ENCODE data around the gene SMYD3.

SMYD3 gene

DNA sequence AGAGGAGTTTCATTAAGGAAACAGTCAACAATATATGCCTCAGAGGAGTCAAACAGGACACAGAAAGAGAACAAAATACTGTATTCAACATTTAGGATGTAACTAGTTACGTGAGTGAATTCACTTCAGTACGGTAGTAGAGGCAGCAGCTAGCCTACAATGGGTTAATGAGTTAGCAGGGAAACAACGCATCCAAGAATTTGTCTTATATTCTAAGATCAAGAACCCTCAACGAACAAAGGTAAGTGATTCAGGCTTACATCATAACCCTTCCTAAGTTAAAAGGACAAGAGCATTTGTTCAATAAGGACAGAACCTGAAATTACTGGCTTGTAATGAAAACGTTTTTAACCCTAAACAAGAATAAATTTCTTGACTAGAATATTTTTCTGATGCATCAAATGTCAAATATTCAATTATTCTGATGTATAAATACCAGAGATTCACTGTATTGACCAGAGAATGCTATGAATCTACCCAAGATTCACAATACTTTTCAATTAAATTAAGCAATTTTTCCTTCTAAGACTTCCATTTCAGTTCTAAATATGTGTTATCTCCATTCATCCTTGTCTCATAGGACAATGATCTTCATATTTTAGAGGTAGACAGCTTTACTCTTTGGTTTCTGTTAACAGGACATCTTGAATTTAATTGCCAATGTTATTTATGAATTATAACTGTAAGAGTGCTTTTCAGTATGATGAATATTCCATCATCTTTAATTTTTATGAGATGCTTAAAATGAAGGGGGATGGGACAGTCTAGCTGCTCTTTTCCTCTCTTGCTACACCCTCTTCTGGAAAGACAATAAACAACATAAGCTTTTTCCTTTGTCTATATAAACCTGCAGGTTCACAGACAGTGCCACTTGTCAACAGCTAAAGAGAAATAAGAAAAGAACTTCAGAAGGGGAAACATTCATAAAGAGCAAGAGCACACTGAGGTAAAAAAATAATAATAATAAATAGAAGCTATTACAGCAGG, 209.5 kb downstream of the SMYD3 start:
- POLR2A ChIA-PET: no interaction called here
- 100% methylated on average over 2 of the region's 5 CpGs for WGBS (ENCODE audit: insufficient coverage)

DNA sequence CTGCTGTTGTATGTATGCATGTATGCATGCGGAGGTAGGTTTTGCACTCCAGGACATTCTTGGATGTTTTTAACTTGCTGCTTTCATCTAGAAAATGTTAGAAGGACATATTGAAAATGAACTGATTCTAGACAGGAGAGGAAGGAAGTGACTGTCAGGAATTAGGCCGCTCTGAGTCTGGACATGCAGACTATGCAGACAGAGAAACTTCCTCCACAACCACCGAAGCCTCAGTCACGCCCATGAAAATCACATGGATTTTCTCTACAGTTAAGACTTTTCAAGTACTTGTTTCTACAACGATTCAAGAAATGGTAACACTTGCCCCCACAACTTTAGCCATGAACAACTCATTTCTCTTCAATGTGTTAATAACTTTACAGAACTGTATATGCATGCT, 211.1 kb downstream of the SMYD3 start:
- no CpG with 5 or more reads among the region's 5 CpGs for WGBS (ENCODE audit: insufficient coverage)
- no peaks in the 10 kb centered on the region for H3K36me3 ChIP-seq (ENCODE audit: control insufficient read depth in 4 of 4, insufficient read depth in 4 of 4, low read length in 3 of 4)
- peak overlapping the region in 1 of 7 experiments; percentile 2 for H3K4me3 ChIP-seq (ENCODE audit: control insufficient read depth in 1 of 7, extremely low read depth in 1 of 7, insufficient read depth in 4 of 7, low read depth in 2 of 7, low read length in 6 of 7)
- CTCF ChIA-PET: no interaction called here
- H3K9me3 ChIP-seq (ENCODE audit: control extremely low read depth in 1 of 5, control insufficient read depth in 4 of 5, insufficient read depth in 2 of 5, low read depth in 1 of 5, low read length in 4 of 5): no peaks in the 10 kb centered on the region
- no peak overlapping the region for H3K27ac ChIP-seq (ENCODE audit: insufficient read depth in 1 of 2, low read depth in 1 of 2, low read length in 2 of 2, poor library complexity in 1 of 2, severe bottlenecking in 2 of 2)
- H3K27me3 ChIP-seq (replicated peaks in 2 of 5; ENCODE audit: control insufficient read depth in 4 of 5, insufficient read depth in 5 of 5, low read length in 4 of 5): no peaks in the 10 kb centered on the region
- POLR2A ChIA-PET: no interaction called here
- peaks cover 0 to 18% (median 3%) of the 10 kb centered on the region in 4 experiments for H3K4me1 ChIP-seq (ENCODE audit: control extremely low read depth in 1 of 4, control insufficient read depth in 4 of 4, insufficient read depth in 4 of 4, low read length in 3 of 4)
- peak in 2 of 3 donors; percentile 31 to 56 for DNase-seq

More for the DNA sequence above, 209.5 kb downstream of the SMYD3 start:
- CTCF ChIA-PET: no interaction called here
- Histone ChIP-seq H3K27me3 (replicated peaks in 2 of 5; ENCODE audit: control insufficient read depth in 4 of 5, insufficient read depth in 5 of 5, low read length in 4 of 5) (no peaks in the 10 kb centered on the region), H3K36me3 (ENCODE audit: control insufficient read depth in 4 of 4, insufficient read depth in 4 of 4, low read length in 3 of 4) (no peaks in the 10 kb centered on the region), H3K4me1 (ENCODE audit: control extremely low read depth in 1 of 4, control insufficient read depth in 4 of 4, insufficient read depth in 4 of 4, low read length in 3 of 4) (peaks cover 0 to 18% (median 3%) of the 10 kb centered on the region in 4 experiments), H3K4me3 (ENCODE audit: control insufficient read depth in 1 of 7, extremely low read depth in 1 of 7, insufficient read depth in 4 of 7, low read depth in 2 of 7, low read length in 6 of 7) (no peak overlapping the region), H3K9me3 (ENCODE audit: control extremely low read depth in 1 of 5, control insufficient read depth in 4 of 5, insufficient read depth in 2 of 5, low read depth in 1 of 5, low read length in 4 of 5) (no peaks in the 10 kb centered on the region), H3K27ac (ENCODE audit: insufficient read depth in 1 of 2, low read depth in 1 of 2, low read length in 2 of 2, poor library complexity in 1 of 2, severe bottlenecking in 2 of 2) (no peak overlapping the region)
- DNase-seq: no peak

DNA sequence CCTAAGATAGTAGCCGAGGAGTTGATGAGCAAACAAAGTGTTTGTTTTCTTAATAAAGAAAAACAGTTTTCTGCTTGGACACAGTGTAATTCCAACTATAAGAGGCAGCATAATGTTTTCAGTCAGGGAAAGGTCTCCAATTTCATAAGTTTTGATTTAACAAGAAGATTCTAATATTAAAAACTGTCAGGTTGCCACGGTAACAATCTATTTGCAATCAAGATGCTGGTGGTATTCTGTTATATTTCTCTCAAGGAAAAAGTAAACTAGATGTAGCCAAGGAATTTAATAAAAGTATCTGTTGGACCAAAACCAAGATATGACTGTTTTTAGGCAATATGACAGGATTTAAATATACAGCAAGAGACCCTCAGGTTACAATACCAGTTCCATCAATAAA, 211.7 kb downstream of the SMYD3 start:
- CTCF ChIA-PET: interaction anchor here (1.3 kb wide), 1 partner anchor 1142 kb away, joined by 4 read pairs; no protein-coding TSS in a partner anchor
- Histone ChIP-seq H3K4me3 (ENCODE audit: control insufficient read depth in 1 of 7, extremely low read depth in 1 of 7, insufficient read depth in 4 of 7, low read depth in 2 of 7, low read length in 6 of 7) (no peak overlapping the region), H3K36me3 (ENCODE audit: control insufficient read depth in 4 of 4, insufficient read depth in 4 of 4, low read length in 3 of 4) (no peaks in the 10 kb centered on the region), H3K9me3 (ENCODE audit: control extremely low read depth in 1 of 5, control insufficient read depth in 4 of 5, insufficient read depth in 2 of 5, low read depth in 1 of 5, low read length in 4 of 5) (no peaks in the 10 kb centered on the region), H3K4me1 (ENCODE audit: control extremely low read depth in 1 of 4, control insufficient read depth in 4 of 4, insufficient read depth in 4 of 4, low read length in 3 of 4) (peaks cover 0 to 18% (median 3%) of the 10 kb centered on the region in 4 experiments), H3K27ac (ENCODE audit: insufficient read depth in 1 of 2, low read depth in 1 of 2, low read length in 2 of 2, poor library complexity in 1 of 2, severe bottlenecking in 2 of 2) (no peak overlapping the region), H3K27me3 (replicated peaks in 2 of 5; ENCODE audit: control insufficient read depth in 4 of 5, insufficient read depth in 5 of 5, low read length in 4 of 5) (no peaks in the 10 kb centered on the region)
- POLR2A ChIA-PET: no interaction called here
- WGBS (ENCODE audit: insufficient coverage): 100% methylated on average over 1 of the region's 2 CpGs
- DNase-seq: no peak

GRCh38 chr1:246294263-246294662, 212.8 kb downstream of the SMYD3 start:
- Histone ChIP-seq H3K9me3 (ENCODE audit: control extremely low read depth in 1 of 5, control insufficient read depth in 4 of 5, insufficient read depth in 2 of 5, low read depth in 1 of 5, low read length in 4 of 5) (no peaks in the 10 kb centered on the region), H3K36me3 (ENCODE audit: control insufficient read depth in 4 of 4, insufficient read depth in 4 of 4, low read length in 3 of 4) (no peaks in the 10 kb centered on the region), H3K4me3 (ENCODE audit: control insufficient read depth in 1 of 7, extremely low read depth in 1 of 7, insufficient read depth in 4 of 7, low read depth in 2 of 7, low read length in 6 of 7) (no peak overlapping the region), H3K4me1 (ENCODE audit: control extremely low read depth in 1 of 4, control insufficient read depth in 4 of 4, insufficient read depth in 4 of 4, low read length in 3 of 4) (peaks cover 0 to 18% (median 3%) of the 10 kb centered on the region in 4 experiments), H3K27ac (ENCODE audit: insufficient read depth in 1 of 2, low read depth in 1 of 2, low read length in 2 of 2, poor library complexity in 1 of 2, severe bottlenecking in 2 of 2) (no peak overlapping the region), H3K27me3 (replicated peaks in 2 of 5; ENCODE audit: control insufficient read depth in 4 of 5, insufficient read depth in 5 of 5, low read length in 4 of 5) (no peaks in the 10 kb centered on the region)
- POLR2A ChIA-PET: no interaction called here
- DNase-seq: no peak
- CTCF ChIA-PET: interaction anchor here (0.8 to 1.3 kb wide), 3 partner anchors 11 to 1141 kb away, joined by 3 to 4 read pairs (median 3); no protein-coding TSS in a partner anchor
- WGBS (ENCODE audit: insufficient coverage): 100% methylated on average over 2 of the region's 2 CpGs

DNA sequence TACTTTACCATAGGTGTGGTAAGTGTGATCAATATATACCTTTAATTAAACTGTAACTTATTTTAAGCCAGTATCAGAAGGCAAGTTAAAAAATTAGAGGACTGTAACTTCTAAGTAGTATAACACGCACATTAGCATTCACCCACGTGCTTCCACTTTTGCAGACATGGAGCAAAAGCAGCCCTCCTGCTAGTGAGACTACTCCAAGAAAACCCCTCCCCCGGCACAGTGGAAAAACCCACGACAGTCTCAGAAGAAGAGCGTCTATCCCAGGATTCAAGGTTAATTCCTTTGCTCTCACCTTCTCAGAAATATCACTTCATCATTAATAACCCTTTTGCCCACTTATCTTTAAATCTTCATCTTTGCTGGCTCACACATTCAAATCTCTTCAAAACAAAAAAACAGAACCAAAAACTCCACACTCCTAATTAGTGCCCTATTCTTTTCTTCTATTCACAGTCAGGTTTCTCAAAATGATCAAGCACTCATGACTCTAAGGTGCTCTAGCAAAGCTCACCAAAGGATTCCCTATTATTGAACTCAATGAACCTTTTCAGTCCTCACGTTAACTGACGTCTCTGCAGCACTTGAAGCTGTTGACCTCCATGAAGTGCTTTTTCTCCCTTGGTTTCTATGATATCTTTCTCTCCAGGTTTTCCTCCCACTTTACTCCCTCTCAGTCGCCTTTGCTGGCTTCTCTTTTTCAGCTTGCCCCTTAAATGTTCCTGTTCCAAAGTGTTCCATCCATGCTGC, 213.5 kb downstream of the SMYD3 start:
- DNase-seq: no peak
- POLR2A ChIA-PET: no interaction called here
- Histone ChIP-seq H3K27ac (ENCODE audit: insufficient read depth in 1 of 2, low read depth in 1 of 2, low read length in 2 of 2, poor library complexity in 1 of 2, severe bottlenecking in 2 of 2) (no peak overlapping the region), H3K4me3 (ENCODE audit: control insufficient read depth in 1 of 7, extremely low read depth in 1 of 7, insufficient read depth in 4 of 7, low read depth in 2 of 7, low read length in 6 of 7) (no peak overlapping the region), H3K27me3 (replicated peaks in 2 of 5; ENCODE audit: control insufficient read depth in 4 of 5, insufficient read depth in 5 of 5, low read length in 4 of 5) (no peaks in the 10 kb centered on the region), H3K9me3 (ENCODE audit: control extremely low read depth in 1 of 5, control insufficient read depth in 4 of 5, insufficient read depth in 2 of 5, low read depth in 1 of 5, low read length in 4 of 5) (no peaks in the 10 kb centered on the region), H3K36me3 (ENCODE audit: control insufficient read depth in 4 of 4, insufficient read depth in 4 of 4, low read length in 3 of 4) (no peaks in the 10 kb centered on the region), H3K4me1 (ENCODE audit: control extremely low read depth in 1 of 4, control insufficient read depth in 4 of 4, insufficient read depth in 4 of 4, low read length in 3 of 4) (peaks cover 0 to 18% (median 3%) of the 10 kb centered on the region in 4 experiments)
- CTCF ChIA-PET: interaction anchor here (0.8 to 0.9 kb wide), 2 partner anchors 12 to 14 kb away, joined by 3 read pairs; no protein-coding TSS in a partner anchor
- WGBS (ENCODE audit: insufficient coverage): 100% methylated on average over 8 of the region's 8 CpGs

- WGBS (ENCODE audit: insufficient coverage): 100% methylated on average over 1 of the region's 1 CpG
Measured at GRCh38 chr1:246292571-246292970, 214.5 kb downstream of the SMYD3 start.

More at GRCh38 chr1:246292571-246292970, 214.5 kb downstream of the SMYD3 start:
- H3K27me3 ChIP-seq (replicated peaks in 2 of 5; ENCODE audit: control insufficient read depth in 4 of 5, insufficient read depth in 5 of 5, low read length in 4 of 5): no peaks in the 10 kb centered on the region
- peaks cover 0 to 18% (median 3%) of the 10 kb centered on the region in 4 experiments for H3K4me1 ChIP-seq (ENCODE audit: control extremely low read depth in 1 of 4, control insufficient read depth in 4 of 4, insufficient read depth in 4 of 4, low read length in 3 of 4)
- H3K27ac ChIP-seq (ENCODE audit: insufficient read depth in 1 of 2, low read depth in 1 of 2, low read length in 2 of 2, poor library complexity in 1 of 2, severe bottlenecking in 2 of 2): no peak overlapping the region
- no peak for DNase-seq
- ChIA-PET POLR2A (no interaction called here), CTCF (no interaction called here)
- no peaks in the 10 kb centered on the region for H3K9me3 ChIP-seq (ENCODE audit: control extremely low read depth in 1 of 5, control insufficient read depth in 4 of 5, insufficient read depth in 2 of 5, low read depth in 1 of 5, low read length in 4 of 5)
- H3K4me3 ChIP-seq (ENCODE audit: control insufficient read depth in 1 of 7, extremely low read depth in 1 of 7, insufficient read depth in 4 of 7, low read depth in 2 of 7, low read length in 6 of 7): no peak overlapping the region
- H3K36me3 ChIP-seq (ENCODE audit: control insufficient read depth in 4 of 4, insufficient read depth in 4 of 4, low read length in 3 of 4): no peaks in the 10 kb centered on the region

All from common myeloid progenitor, CD34-positive (primary cell).